GM18907 (cell line): ENCODE measurements around the gene SNCAIP.
A peak's percentile ranks its signal among the peaks of the same experiment; 100 is the strongest.

Experiments
- ATAC-seq: cut with Tn5 transposase; IDR thresholded peaks from one replicate; pipeline ENCODE4 v1.9.1; 2021; ENCODE audit warnings: mild to moderate bottlenecking, moderate library complexity; ENCODE audit not compliant: unreplicated experiment

The SNCAIP gene

DNA sequence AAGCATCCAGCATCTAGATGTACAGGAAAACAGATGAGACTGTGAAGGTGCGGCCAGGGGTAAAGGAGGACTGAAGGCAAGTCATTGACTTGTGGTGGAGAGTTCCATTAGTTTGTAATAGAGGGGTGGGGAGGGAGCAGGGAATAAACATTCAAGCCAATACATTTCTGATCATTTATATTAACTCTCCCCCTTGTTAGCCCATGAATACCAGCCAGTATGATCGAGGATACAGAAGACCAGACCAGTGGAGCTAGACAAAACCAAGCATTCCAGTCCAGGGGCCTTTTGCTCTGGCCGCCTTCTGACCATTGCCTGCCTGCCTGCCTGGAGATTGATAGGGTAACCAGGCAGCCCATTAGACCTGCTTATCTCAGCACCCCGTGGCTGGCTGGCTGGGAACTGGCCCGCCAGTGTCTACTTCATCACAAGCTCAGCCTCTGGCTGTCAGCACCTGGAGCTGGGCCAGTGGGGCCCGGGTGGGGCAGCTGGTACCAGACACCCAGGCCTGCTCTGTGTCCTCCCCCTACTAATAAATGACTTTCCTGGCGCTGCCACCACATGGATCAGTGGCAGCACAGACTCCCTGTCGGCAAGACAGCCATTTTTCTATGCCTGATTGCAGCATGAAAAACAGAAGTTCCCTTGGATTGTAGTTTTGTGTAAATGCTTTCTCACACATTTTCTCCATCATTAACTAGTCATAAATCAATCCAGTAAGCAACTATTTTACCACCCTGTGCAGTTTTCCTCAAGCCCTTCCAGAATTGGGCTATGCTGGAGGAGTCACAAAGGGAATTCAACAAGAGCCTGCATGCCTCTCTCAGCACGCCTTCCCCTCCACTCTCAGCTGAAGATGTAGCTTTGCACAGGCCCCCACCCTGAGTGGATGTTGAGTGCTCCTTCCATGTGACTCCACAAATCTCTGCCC, 181.3 kb downstream of the SNCAIP start:
- ATAC-seq, result no peak

DNA sequence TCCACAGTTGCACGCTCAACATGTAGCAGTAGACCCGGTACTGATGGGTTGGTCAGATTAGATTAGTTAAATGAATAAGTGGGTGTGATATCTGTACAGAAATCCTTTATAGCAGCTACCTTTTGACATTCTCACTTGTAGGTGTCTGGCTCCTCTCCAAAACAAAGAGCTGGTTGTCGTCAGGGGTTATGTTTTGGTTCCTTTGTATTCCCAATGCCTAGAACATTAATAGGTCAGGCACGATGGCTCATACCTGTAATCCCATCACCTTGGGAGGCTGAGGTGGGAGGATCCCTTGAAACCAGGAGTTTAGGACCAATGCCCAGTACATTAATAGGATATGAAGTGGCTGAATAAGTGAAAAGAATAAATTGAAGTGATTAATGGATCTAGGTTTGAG, 182.1 kb downstream of the SNCAIP start:
- no peak for ATAC-seq

DNA sequence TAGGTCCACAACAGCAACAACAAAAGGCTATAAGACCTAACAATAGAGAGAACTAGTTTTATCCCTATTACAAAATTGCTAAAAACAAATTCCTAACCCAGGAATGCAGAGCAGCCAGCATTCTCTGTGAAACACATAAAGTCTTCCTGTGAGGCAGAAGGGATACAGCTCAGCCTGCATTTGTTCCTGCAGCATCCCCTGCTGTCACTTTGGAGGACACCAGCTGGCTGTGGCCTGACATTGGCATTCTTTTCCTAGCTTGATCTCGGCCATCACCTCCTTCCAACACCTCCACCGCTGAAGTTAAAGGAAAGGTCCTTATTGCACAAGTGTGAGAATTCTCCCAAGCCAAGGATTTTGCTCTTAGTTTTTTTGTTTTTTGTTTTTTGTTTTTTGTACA, 186.1 kb downstream of the SNCAIP start:
- ATAC-seq, result no peak

DNA sequence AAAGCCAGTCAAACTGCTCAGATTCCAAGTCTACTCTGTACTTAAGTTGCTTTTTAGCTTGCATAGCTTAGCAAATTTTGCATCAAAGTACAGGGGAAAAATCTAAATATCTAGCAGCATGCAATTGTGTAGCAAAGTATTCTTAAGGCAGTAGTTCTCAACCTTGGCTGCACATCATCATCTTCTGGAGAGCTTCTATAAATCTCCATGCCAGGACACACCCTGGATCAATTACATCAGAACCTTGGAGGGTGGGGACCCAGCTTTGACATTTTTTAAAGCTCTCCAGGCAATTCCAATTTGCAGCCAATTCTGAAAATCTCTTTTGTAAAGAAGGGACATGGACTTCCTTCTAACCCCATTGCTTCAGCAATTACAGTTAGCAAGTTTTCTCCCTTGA, 187.5 kb downstream of the SNCAIP start:
- ATAC-seq, result no peak

DNA sequence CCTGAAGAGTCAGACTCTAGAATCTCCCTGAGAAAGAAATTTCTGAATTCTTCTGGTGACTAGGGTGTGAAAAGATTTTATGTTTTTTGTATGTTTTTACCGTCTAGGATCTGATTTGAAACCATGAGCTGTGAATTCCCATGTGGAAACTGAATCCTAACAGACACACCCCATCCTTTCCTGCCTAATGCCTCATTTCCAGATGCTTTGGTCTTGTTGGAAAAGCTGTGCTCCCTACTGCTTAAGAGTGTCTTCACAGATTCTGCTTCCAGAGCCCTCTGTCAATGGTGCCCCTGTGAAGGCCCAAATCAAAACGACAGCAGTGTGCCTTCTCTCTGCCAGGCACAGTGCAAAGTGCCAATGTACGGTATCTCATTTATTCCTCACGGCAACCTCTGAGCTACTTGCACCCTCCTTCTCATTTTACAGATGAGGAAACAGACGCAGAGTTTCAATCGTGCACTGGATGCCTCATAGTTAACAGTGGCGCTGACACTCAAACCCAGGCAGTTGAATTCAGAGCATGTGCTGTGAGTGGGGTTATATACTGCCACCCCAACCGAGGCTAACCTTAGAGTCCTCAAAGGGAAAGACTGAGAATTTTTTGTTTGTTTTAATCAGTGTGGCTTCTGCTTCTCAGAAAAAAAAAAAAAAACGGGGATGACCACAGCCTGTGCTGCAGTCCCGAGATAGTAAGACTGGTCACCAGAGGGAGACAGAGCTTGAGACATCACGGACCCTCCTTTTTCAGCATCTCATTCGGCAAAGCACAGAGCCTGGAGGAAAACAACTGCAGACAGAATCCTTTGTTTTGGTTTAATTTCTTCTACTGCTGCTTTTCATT, 188.4 kb downstream of the SNCAIP start:
- peak; percentile 66 for ATAC-seq

GRCh38 chr5:122501089-122501435, 189.0 kb downstream of the SNCAIP start:
- ATAC-seq, result no peak

- no peak for ATAC-seq
Observed at GRCh38 chr5:122507045-122507444, 195.0 kb downstream of the SNCAIP start.

GRCh38 chr5:122507581-122507980, 195.5 kb downstream of the SNCAIP start:
- ATAC-seq, result no peak

DNA sequence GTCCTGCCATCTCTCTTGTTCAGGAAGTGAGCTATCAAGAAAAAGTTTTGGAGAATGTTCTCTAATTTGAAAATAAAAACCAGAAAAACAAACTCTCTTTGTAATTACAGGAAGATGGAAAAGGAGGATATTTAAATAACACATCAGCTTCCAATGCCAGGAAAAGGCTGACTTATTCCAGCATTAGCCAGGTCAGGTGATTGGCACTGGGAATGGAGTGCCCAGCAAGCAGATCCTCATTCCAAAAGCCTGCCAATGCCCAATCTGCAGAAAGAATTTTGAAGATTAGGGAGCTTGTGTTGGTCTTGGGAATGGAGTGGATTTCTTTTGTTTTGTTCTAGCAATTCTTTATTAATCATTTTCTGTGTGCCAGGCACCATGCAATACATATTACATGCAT, 196.6 kb downstream of the SNCAIP start:
- ATAC-seq, result no peak
